ENCODE measurements around the gene PHF13.
A peak's percentile ranks its signal among the peaks of the same experiment; 100 is the strongest.

PHF13 gene

GRCh38 chr1:6613361-6614018, at the start of gene PHF13:
Gene PHF13, plus strand, starts transcription at chr1:6613731. Its CDS starts 336 bp downstream, at chr1:6614067.
- DNase-seq: peak; percentile 99

GRCh38 chr1:6569033-6569432, 44.5 kb upstream of the PHF13 start:
- no peak for DNase-seq

GRCh38 chr1:6570100-6570499, 43.4 kb upstream of the PHF13 start:
- no peak for DNase-seq

GRCh38 chr1:6570987-6571386, 42.5 kb upstream of the PHF13 start:
- DNase-seq: no peak

GRCh38 chr1:6572653-6573383, 40.7 kb upstream of the PHF13 start:
- no peak for DNase-seq

GRCh38 chr1:6574025-6574620, 39.4 kb upstream of the PHF13 start:
- no peak for DNase-seq

- DNase-seq: no peak
These were observed 38.7 kb upstream of the PHF13 start for GRCh38 chr1:6574818-6575217.

- no peak for DNase-seq
These were observed 35.6 kb upstream of the PHF13 start for GRCh38 chr1:6577831-6578525.

GRCh38 chr1:6578624-6579373, 34.7 kb upstream of the PHF13 start:
- DNase-seq: no peak

GRCh38 chr1:6579374-6580118, 34.0 kb upstream of the PHF13 start, which contains the start of gene ZBTB48:
Gene ZBTB48, plus strand, starts transcription at chr1:6579994. Its CDS starts 616 bp downstream, at chr1:6580610.
- DNase-seq: peak; percentile 95

- no peak for DNase-seq
These were observed 33.4 kb upstream of the PHF13 start for GRCh38 chr1:6580119-6580592.

- no peak for DNase-seq
These were observed 32.7 kb upstream of the PHF13 start for GRCh38 chr1:6580593-6581409.

GRCh38 chr1:6581561-6582305, 31.8 kb upstream of the PHF13 start:
- no peak for DNase-seq

- DNase-seq: no peak
These were observed 31.2 kb upstream of the PHF13 start for GRCh38 chr1:6582370-6582769.

- DNase-seq: no peak
These were observed 29.1 kb upstream of the PHF13 start for GRCh38 chr1:6584126-6585080.

- DNase-seq: no peak
These were observed 28.3 kb upstream of the PHF13 start for GRCh38 chr1:6585081-6585722.

- no peak for DNase-seq
These were observed 27.7 kb upstream of the PHF13 start for GRCh38 chr1:6585841-6586240.

- no peak for DNase-seq
These were observed 27.1 kb upstream of the PHF13 start for GRCh38 chr1:6586404-6586816.
